HUDEP-2 (cell line): ENCODE results near the gene DNASE1.

Source experiments
- DNase-seq, 76 experiments: peaks; one replicate each; lab custom pipeline; 2025; ENCODE audit not compliant: unreplicated experiment in 76 of 76; lab: John Stamatoyannopoulos, UW

The DNASE1 gene

GRCh38 chr16:3661922-3662321 lies 7.4 kb downstream of the DNASE1 start:
- no peak for DNase-seq

DNA sequence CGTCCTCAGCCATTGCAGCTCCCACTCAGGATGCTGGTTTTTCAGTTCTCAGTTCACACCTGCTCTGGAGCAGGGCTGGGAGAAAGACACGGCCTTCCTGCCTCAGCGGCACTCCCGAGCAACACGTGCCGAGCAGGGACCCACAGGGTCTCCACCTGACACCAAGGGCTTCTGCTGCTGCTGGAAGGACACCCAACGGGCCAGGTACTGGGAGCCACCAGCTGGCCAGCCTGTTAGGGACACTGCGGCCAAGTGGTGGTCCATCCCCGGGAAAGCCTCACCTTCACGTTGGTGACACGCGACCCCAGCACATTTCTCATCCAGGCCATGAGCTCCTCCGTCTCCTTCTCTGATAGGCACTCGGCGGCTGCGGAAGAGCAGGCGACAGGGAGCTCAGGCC lies 8.1 kb downstream of the DNASE1 start:
- DNase-seq = no peak

- no peak for DNase-seq
These were observed 9.9 kb downstream of the DNASE1 start for GRCh38 chr16:3664187-3664896.

DNA sequence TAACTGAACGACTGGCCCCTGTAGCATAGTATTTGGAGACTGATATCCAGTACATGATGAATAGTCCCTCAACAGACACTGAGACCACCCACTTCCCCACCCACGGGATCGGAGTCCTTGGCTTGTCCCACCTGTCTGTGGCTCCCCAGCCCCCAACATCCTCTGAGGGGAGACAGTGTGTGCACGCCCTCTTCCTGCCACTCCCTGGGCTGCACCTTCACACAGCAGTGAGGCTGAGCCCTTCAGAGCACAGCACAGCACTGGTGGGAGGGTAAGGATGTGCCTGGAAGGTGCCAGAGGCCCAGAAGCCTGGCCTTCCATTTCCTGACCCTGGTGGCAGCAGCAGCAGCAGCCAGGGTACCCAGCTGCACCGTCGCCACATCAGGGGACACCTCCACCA lies 11.0 kb downstream of the DNASE1 start:
- no peak for DNase-seq

DNA sequence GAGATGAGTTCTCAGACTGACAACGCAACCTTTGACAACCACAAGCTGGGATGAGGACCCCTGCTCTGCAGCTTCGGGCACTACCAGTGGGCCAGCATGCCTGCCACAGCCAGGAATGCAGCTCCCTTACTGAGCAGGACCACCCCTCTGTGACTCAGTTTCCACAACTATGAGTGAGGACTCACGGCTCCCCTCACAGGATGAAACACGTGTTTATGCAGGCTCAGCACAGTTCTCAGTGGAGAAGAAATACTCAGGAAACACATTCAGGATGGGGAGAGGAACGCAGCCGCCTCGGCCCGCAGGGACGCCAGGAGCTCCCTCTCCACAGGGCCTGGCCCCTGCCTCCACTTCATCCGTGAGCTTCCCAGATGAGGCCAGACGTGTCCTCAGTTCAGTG lies 14.1 kb downstream of the DNASE1 start:
- DNase-seq = no peak

DNA sequence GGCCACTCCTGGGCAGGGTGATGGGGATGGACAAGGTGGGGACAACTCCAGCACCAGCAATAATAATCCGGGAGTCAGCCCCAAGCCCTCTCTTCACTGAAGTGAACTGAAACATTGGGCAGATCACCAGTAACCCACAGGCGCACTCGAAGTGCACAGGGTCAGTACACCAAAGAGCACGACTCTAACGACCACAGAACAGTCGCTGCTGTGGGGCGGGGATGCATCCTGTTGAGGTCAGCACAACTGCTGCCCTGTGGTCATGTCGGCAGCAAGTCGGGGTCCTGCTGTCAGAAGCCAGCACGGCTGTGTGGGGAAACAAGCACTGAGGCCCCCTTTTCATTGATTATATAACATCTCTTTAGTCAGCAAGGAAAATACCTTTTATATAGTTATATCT lies 14.6 kb downstream of the DNASE1 start:
- no peak for DNase-seq

DNA sequence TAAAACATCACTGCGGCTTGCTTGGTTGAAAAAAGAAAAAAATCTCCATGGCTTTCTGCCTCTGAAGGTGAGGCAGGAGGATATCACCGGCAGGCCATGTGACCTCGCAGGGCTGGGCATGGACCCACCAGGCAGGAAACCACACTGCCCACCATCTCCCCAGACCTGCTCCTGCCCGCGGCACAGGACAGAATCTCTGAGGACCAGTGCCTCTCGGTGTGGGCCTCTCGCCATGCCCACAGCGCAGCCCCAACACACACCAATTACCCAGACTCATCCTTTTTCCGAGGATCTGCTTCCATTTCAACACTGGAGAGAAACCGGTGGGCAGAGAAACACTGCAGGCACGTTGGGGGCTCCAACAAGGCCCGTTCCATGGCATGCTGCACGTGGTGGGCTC lies 16.2 kb downstream of the DNASE1 start:
- DNase-seq = no peak

DNA sequence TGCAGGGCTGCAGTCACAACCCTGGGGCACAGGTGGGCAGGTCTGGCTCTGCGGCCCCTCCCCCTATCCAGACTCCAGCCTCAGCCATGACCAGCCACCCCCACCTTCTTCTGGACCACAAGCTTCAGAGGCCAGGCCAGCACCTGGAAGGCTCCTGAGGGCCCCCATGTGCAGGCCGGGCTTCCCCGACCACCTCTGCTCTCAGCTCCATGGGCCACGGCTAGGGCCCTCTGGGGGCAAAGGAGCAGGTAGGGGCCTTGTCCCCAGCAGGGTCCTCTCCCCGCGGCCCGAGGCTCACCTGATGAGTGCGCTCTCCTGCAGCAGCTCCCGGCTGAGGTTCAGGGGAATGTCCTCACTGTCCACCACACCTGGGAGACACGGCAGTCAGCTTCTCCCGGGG lies 16.9 kb downstream of the DNASE1 start:
- DNase-seq = no peak

DNA sequence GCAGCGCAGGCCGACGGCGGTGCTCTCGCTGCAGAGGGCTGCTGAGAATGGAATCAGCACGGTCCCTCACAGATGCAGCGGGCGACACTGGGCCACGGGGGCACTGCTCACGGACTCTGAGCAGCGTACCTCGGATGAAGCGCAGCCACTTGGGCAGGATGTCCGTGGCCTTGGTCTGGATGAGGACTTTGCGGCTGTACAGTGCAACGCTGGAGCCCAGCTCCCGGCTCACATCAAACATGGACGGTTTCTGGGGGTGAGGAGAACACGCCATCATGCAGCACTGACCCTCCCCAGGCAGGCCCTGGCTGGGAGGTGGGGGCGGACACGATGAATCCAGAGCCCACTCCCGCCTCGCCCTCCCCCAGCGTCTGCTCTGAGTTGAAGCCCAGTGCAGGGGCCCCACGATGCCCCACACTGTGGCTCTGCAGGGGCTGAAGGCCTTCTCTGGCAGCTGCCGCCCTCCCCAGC lies 18.1 kb downstream of the DNASE1 start:
- DNase-seq = no peak

DNA sequence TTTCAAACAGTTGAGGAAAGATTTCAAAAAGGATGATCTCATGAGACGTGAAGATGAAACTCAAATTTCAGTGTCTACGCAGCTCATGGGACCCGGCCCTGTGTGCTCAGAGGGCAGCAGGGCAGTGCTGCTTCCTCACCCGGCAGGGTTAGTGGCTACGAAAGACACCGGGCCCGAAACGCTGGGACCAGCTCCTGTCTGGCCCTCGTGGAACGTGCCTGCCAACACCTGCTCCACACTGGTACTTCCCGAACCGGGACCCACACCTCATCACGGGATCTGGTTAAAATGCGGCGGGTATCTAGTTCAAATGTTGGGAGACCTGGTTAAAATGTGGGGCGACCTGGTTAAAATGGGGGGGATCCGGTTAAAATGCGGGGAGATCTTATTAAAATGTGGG lies 18.7 kb downstream of the DNASE1 start:
- DNase-seq = no peak

- DNase-seq = no peak
These were observed 19.3 kb downstream of the DNASE1 start for GRCh38 chr16:3673676-3674377.

DNA sequence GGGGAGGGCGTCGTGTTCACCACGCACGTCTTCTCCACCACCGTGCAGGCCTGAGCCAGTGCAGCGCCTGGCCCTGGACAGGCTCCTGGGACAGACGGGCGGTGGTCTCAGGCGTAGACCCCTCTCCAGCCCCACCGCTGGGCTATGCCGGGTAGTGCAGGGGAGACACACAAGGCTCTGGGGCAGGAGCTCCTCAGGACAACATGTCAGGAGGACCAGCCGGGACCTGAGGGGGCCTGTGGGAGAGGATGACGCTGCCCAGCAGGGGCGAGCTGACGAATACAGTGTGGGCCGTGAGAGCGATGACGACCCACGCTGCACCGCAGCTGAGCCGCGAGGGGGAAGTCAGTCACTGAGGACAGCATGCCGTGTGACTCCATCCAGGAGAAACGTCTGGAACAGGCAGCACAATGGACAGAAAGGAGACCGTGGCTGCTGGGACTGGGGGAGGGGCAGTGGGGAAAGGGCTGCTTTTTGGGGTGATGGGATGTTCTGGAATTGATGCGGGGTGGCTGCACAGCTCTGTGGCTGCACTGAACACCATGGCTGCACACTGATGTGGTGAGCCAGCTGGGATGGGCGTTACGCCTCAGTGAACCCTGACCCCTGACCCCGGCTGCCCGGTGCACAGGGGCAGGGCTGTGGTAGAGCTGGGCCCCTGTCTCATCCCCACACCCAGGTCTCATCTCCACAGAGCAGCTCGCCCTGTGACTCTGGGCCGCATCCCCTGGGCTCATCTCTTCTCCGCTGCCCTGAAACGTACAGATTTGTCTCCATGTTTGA lies 20.2 kb downstream of the DNASE1 start:
- DNase-seq = no peak

DNA sequence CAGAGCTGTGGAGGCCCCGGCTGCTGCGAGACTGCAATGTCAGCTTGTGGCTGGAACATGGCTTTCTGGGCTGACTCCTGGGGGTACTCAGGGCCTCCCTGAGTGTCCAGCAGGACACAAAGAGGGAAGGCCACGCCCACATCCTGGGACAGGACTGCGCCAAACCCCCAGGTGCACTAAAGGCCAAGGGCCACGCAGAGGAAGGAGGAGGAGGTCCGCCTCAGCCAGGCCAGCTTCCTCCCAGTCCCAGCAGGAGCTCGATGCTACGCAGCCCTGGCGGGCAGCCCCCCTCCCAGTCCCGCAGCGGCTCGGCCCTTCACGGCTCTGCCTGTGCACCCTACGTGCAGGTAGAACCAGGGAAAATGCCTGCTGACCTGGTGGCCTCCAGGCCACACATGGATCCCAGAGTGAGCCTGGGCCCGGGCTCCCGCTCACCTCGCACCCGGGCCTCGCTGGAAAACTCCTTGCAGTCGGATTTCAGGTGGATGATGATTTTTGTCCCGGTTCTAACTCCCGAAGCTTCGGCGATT lies 21.2 kb downstream of the DNASE1 start:
- no peak for DNase-seq

GRCh38 chr16:3677994-3678393 lies 23.5 kb downstream of the DNASE1 start:
- DNase-seq = no peak

DNA sequence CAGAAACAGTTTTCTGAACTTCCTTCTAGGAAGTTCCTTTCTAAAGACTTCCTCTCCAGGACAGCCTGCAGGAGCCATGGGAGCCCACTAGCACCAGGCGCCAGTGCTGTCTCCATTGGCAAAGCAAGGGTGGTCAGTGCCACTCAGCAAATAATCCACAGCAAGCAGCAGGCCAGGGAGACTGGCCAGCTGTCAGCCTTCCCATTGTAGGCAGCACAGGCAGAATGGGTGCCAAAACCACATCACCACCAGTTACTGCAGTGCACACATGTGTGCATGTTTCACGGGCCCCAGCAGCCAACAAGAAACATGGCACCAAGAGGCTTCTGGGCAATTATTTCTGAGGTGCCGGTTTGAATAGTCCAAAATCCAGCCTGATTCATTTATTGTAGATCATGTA lies 26.7 kb downstream of the DNASE1 start:
- DNase-seq = no peak

DNA sequence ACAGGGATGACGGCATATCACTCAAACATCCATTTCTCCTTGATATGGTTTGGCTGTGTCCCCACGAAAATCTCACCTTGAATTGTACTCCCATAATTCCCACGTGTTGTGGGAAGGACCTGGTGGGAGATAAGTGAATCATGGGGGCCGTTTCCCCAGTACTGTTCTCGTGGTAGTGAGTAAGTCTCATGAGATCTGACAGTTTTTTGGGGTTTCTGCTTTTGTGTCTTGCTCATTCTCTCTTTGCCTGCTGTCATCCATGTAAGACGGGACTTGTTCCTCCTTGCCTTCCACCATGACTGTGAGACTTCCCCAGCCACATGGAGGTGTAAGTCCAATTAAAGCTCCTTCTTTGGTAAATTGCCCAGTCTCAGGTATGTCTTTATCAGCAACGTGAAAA lies 32.5 kb downstream of the DNASE1 start:
- DNase-seq = no peak

DNA sequence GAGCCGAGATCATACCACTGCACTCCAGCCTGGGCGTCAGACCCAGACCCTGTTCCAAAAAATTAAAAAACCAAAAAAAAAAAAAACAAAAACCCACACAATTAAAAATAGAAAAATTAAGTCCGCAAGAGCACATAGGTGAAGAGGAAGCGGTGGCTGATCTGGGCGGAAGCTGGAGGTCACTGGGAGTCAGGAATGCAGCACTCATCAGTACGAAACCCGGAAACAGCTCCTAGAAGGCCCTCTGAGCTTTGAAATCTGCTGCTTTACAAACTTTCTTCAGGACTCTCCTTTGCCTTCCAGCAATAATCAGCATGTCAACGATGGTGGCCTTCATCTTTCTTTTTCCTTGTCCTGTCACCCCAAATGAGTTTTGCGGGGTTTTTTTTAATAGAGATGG lies 33.3 kb downstream of the DNASE1 start:
- no peak for DNase-seq

DNA sequence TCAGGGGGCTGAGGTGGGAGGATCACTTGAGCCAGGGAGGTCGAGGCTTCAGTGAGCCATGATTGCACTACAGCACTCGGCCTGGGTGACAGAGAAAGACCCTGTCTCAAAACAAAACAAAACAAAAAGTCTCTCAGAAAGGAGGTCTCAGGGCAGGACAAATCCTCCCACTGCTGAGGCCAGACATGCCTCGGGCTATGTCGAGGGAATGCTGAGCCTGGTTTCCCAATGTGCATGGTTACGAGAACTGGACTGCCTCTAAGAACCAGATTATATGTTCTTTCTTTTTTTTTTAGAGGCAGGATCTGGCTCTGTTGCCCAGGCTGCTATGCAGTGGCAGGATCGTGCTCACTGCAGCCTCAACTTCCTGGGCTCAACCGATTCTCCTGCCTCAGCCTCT lies 35.2 kb downstream of the DNASE1 start:
- no peak for DNase-seq

GRCh38 chr16:3690470-3690928 lies 36.0 kb downstream of the DNASE1 start:
- peak in 74 of 76 experiments; percentile 29 to 86 (median 68) for DNase-seq

- DNase-seq = peak in 58 of 76 experiments; percentile 1 to 64 (median 26)
These were observed 36.7 kb downstream of the DNASE1 start for GRCh38 chr16:3690980-3691720.

GRCh38 chr16:3691761-3692160 lies 37.3 kb downstream of the DNASE1 start:
- no peak for DNase-seq
